ENCODE results near the gene SARS1. TPM values are rescaled to one million over a fixed set of nuclear protein-coding genes. Genes with fewer than 3 reads are reported as not detected.

Gene SARS1
- total RNA-seq, result 100 to 1,000 TPM; 102 to 137 (median 122) TPM

GRCh38 chr1:109213824-109214693, at the start of gene SARS1:
TSS of gene SARS1 (plus strand) at chr1:109213918. CDS start at chr1:109213993, 75 bp downstream.
- TF ChIP-seq CTCF (IDR thresholded peaks at IDR 0.05; ENCODE audit: low read depth), result no peak

- TF ChIP-seq CTCF (IDR thresholded peaks at IDR 0.05; ENCODE audit: low read depth), result no peak
These were observed 49.2 kb upstream of the SARS1 start for GRCh38 chr1:109164538-109164937.

GRCh38 chr1:109167001-109167506, 46.7 kb upstream of the SARS1 start:
- TF ChIP-seq CTCF (IDR thresholded peaks at IDR 0.05; ENCODE audit: low read depth), result no peak

- no peak for TF ChIP-seq CTCF (IDR thresholded peaks at IDR 0.05; ENCODE audit: low read depth)
These were observed 43.5 kb upstream of the SARS1 start for GRCh38 chr1:109170035-109170764.

- TF ChIP-seq CTCF (IDR thresholded peaks at IDR 0.05; ENCODE audit: low read depth), result no peak
These were observed 42.1 kb upstream of the SARS1 start for GRCh38 chr1:109171646-109172045.

GRCh38 chr1:109181085-109181806, 32.5 kb upstream of the SARS1 start:
- TF ChIP-seq CTCF (IDR thresholded peaks at IDR 0.05; ENCODE audit: low read depth), result no peak
